ENCODE results near the gene CAMTA1.

DNA sequence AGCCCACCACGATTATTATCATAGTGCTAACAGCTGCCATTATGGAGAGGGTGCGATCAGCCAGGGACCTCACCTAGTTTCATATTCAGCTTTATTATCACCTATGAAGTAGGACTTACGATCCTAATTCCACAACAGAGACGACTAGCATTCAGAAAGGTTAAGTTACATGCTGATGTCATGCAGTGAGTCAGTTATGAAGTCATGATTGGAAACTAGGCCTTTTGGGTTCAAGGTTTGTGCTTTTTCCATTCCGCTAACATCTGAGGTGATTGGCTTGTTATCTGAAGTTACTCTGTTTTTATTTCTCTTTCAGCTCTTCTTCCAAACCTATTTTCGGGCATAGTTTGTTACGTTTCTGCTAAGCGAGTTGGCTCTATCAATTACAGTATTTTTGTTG is 251.1 kb downstream of the CAMTA1 start:
- TF ChIP-seq, protein P1, sequence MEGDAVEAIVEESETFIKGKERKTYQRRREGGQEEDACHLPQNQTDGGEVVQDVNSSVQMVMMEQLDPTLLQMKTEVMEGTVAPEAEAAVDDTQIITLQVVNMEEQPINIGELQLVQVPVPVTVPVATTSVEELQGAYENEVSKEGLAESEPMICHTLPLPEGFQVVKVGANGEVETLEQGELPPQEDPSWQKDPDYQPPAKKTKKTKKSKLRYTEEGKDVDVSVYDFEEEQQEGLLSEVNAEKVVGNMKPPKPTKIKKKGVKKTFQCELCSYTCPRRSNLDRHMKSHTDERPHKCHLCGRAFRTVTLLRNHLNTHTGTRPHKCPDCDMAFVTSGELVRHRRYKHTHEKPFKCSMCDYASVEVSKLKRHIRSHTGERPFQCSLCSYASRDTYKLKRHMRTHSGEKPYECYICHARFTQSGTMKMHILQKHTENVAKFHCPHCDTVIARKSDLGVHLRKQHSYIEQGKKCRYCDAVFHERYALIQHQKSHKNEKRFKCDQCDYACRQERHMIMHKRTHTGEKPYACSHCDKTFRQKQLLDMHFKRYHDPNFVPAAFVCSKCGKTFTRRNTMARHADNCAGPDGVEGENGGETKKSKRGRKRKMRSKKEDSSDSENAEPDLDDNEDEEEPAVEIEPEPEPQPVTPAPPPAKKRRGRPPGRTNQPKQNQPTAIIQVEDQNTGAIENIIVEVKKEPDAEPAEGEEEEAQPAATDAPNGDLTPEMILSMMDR (conservative IDR thresholded peaks at IDR 0.05; ENCODE audit: low read length) = no peak
- no peak for TF ChIP-seq EZH2phosphoT487 (IDR thresholded peaks at IDR 0.05; ENCODE audit: borderline replicate concordance, low read depth, low read length)
